Mesenchymal stem cell (in vitro differentiated cells and primary cell): ENCODE data around the gene MTUS2.

ENCODE experiments used
- DNase-seq: peaks from one replicate; pipeline ENCODE4 v3.0.0-alpha.2; 2013
- H2AFZ ChIP-seq: one replicate; pipeline ENCODE4 v1.6.1; 2013; ENCODE audit warnings: low read depth, mild to moderate bottlenecking, control low read depth, inconsistent platforms, low read length, moderate library complexity
- H2AK5ac ChIP-seq: 2 replicates; pipeline ENCODE4 v1.6.1; 2013; ENCODE audit warnings: low read length, moderate library complexity, mild to moderate bottlenecking, inconsistent platforms; ENCODE audit not compliant: severe bottlenecking
- H2BK120ac ChIP-seq: one replicate; pipeline ENCODE4 v1.6.1; 2013; ENCODE audit warnings: low read depth, mild to moderate bottlenecking, inconsistent platforms, low read length, moderate library complexity
- H2BK12ac ChIP-seq, 2 experiments: one replicate each; pipeline ENCODE4 v1.6.1; 2013; ENCODE audit warnings: inconsistent platforms in 2 of 2, low read length in 2 of 2, mild to moderate bottlenecking in 2 of 2, moderate library complexity in 2 of 2, control low read depth in 1 of 2
- H2BK15ac ChIP-seq: one replicate; pipeline ENCODE4 v1.6.1; 2013; ENCODE audit warnings: mild to moderate bottlenecking, low read depth, inconsistent platforms; ENCODE audit not compliant: poor library complexity, severe bottlenecking
- H2BK5ac ChIP-seq: 2 replicates; pipeline ENCODE4 v1.6.1; 2013; ENCODE audit warnings: low read depth, mild to moderate bottlenecking, low read length, control low read depth, inconsistent platforms; ENCODE audit not compliant: poor library complexity, severe bottlenecking
- H3K14ac ChIP-seq, 2 experiments: one replicate each; pipeline ENCODE4 v1.6.1; 2013; ENCODE audit warnings: inconsistent platforms in 2 of 2, low read length in 2 of 2, control low read depth in 1 of 2, mild to moderate bottlenecking in 1 of 2, moderate library complexity in 1 of 2
- H3K18ac ChIP-seq, 2 experiments: one replicate each; pipeline ENCODE4 v1.6.1; 2013; ENCODE audit warnings: inconsistent platforms in 2 of 2, low read length in 2 of 2, control low read depth in 1 of 2, low read depth in 1 of 2, mild to moderate bottlenecking in 1 of 2
- H3K23ac ChIP-seq, 2 experiments: one replicate each; pipeline ENCODE4 v1.6.1; 2013; ENCODE audit warnings: inconsistent platforms in 2 of 2, low read length in 2 of 2, mild to moderate bottlenecking in 2 of 2, moderate library complexity in 2 of 2, control low read depth in 1 of 2
- H3K27ac ChIP-seq: 2 replicates; pipeline ENCODE4 v1.5.1; 2013; ENCODE audit warnings: mild to moderate bottlenecking, moderate library complexity, low read length, control low read depth, inconsistent platforms; ENCODE audit not compliant: poor library complexity, severe bottlenecking
- H3K27me3 ChIP-seq, 2 experiments: 2 replicates each; pipeline versions ENCODE4 v1.6.1 to v1.7.0; 2013; ENCODE audit warnings: low read length in 2 of 2, mild to moderate bottlenecking in 2 of 2, moderate library complexity in 2 of 2, control low read depth in 1 of 2, inconsistent platforms in 1 of 2; ENCODE audit not compliant: control insufficient read depth in 1 of 2, insufficient read depth in 1 of 2
- H3K36me3 ChIP-seq, 2 experiments: 2 replicates each; pipeline versions ENCODE4 v1.6.1 to v1.7.0; 2013; ENCODE audit warnings: low read length in 2 of 2, control low read depth in 1 of 2, inconsistent platforms in 1 of 2, low read depth in 1 of 2, mild to moderate bottlenecking in 1 of 2; ENCODE audit not compliant: insufficient read depth in 2 of 2, control insufficient read depth in 1 of 2
- H3K4ac ChIP-seq, 2 experiments: one replicate each; pipeline ENCODE4 v1.6.1; 2013; ENCODE audit warnings: inconsistent platforms in 2 of 2, low read length in 2 of 2, mild to moderate bottlenecking in 2 of 2, moderate library complexity in 2 of 2, control low read depth in 1 of 2, low read depth in 1 of 2
- H3K4me1 ChIP-seq: 2 replicates; pipeline ENCODE4 v1.6.1; 2013; ENCODE audit warnings: low read depth, low read length, control low read depth; ENCODE audit not compliant: control insufficient read depth, insufficient read depth
- H3K4me2 ChIP-seq: 2 replicates; pipeline ENCODE4 v1.6.1; 2013; ENCODE audit warnings: low read length, mild to moderate bottlenecking, inconsistent platforms; ENCODE audit not compliant: poor library complexity, severe bottlenecking
- H3K4me3 ChIP-seq, 2 experiments: 2 replicates each; pipeline versions ENCODE4 v1.5.1 to v1.7.0; 2013; ENCODE audit warnings: low read length in 2 of 2, mild to moderate bottlenecking in 2 of 2, control low read depth in 1 of 2, low read depth in 1 of 2; ENCODE audit not compliant: insufficient read depth in 1 of 2
- H3K79me1 ChIP-seq: replicated peaks from 2 replicates; pipeline ENCODE4 v1.6.1; 2013; ENCODE audit warnings: mild to moderate bottlenecking, control low read depth, low read length, inconsistent platforms; ENCODE audit not compliant: poor library complexity, severe bottlenecking
- H3K9ac ChIP-seq: 2 replicates; pipeline ENCODE4 v1.7.0; 2013; ENCODE audit warnings: mild to moderate bottlenecking, low read length, moderate library complexity
- H3K9me3 ChIP-seq: 2 replicates; pipeline ENCODE4 v1.7.0; 2013; ENCODE audit warnings: mild to moderate bottlenecking, low read length; ENCODE audit not compliant: control insufficient read depth
- H4K8ac ChIP-seq: one replicate; pipeline ENCODE4 v1.6.1; 2013; ENCODE audit warnings: inconsistent platforms, mild to moderate bottlenecking, low read length, moderate library complexity
- H4K91ac ChIP-seq: one replicate; pipeline ENCODE4 v1.6.1; 2013; ENCODE audit warnings: mild to moderate bottlenecking, low read length, inconsistent platforms
- WGBS: methylation state at CpG from one replicate; pipeline ENCODE4 v1.1.7; 2013; ENCODE audit warnings: mixed read lengths; 5-methylcytosine and 5-hydroxymethylcytosine counted together

Gene MTUS2

DNA sequence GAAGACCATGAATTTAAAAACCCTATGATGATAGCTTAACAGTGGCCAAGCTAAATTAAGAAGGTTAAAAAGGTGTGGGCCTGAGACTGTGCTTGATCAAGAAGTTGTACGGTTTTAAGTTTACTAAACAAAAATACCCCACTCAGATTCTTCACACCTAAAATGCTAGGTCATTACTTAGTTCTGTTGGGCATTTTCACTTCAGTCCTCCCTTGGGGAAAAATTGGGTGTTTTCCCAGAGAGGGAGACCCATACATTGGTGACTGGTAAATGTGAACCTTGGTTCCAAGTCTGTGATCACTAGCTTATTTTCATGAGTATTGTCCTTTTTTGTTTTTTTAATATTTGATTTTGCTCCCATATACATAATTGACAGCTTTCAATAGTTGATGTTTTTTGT, 44.4 kb downstream of the MTUS2 start:
- no peak for DNase-seq
- H3K18ac ChIP-seq = no peak overlapping the region
- WGBS = no CpG with 5 or more reads among the region's 1 CpG

GRCh38 chr13:28865149-28865744, 45.1 kb downstream of the MTUS2 start:
- no peak for DNase-seq
- H3K23ac ChIP-seq = no peak overlapping the region
- H3K9me3 ChIP-seq = peaks cover 2% of the 10 kb centered on the region
- H3K14ac ChIP-seq = no peak overlapping the region
- H2AFZ ChIP-seq = no peak overlapping the region
- H4K91ac ChIP-seq = no peak overlapping the region
- no peak overlapping the region for H3K9ac ChIP-seq
- 65% methylated on average over 5 of the region's 5 CpGs for WGBS
- no peaks in the 10 kb centered on the region for H3K4me1 ChIP-seq
- H2BK12ac ChIP-seq = no peak overlapping the region
- H2AK5ac ChIP-seq = no peak overlapping the region
- H3K4me3 ChIP-seq = no peak overlapping the region
- no peak overlapping the region for H2BK120ac ChIP-seq
- no peaks in the 10 kb centered on the region for H3K79me1 ChIP-seq
- no peak overlapping the region for H3K4me2 ChIP-seq
- no peak overlapping the region for H2BK5ac ChIP-seq
- H3K18ac ChIP-seq = no peak overlapping the region
- H4K8ac ChIP-seq = no peak overlapping the region
- no peak overlapping the region for H3K27ac ChIP-seq
- no peaks in the 10 kb centered on the region for H3K36me3 ChIP-seq
- no peaks in the 10 kb centered on the region for H3K27me3 ChIP-seq
- H2BK15ac ChIP-seq = no peak overlapping the region
- no peak overlapping the region for H3K4ac ChIP-seq

More for the DNA sequence above, 44.4 kb downstream of the MTUS2 start:
- no peak overlapping the region for H2BK5ac ChIP-seq
- H3K27me3 ChIP-seq = no peaks in the 10 kb centered on the region
- H3K14ac ChIP-seq = no peak overlapping the region
- H3K4me2 ChIP-seq = no peak overlapping the region
- H3K79me1 ChIP-seq = no peaks in the 10 kb centered on the region
- H3K4ac ChIP-seq = no peak overlapping the region
- no peak overlapping the region for H3K23ac ChIP-seq
- no peak overlapping the region for H2BK15ac ChIP-seq
- no peaks in the 10 kb centered on the region for H3K4me1 ChIP-seq
- H3K36me3 ChIP-seq = no peaks in the 10 kb centered on the region
- H3K4me3 ChIP-seq = no peak overlapping the region
- H2AK5ac ChIP-seq = no peak overlapping the region
- no peak overlapping the region for H4K8ac ChIP-seq
- no peak overlapping the region for H2BK120ac ChIP-seq
- H3K9me3 ChIP-seq = no peaks in the 10 kb centered on the region
- H3K9ac ChIP-seq = no peak overlapping the region
- no peak overlapping the region for H3K27ac ChIP-seq
- H2AFZ ChIP-seq = no peak overlapping the region
- no peak overlapping the region for H2BK12ac ChIP-seq
- H4K91ac ChIP-seq = no peak overlapping the region

- no peak overlapping the region for H3K4me2 ChIP-seq
- H2AK5ac ChIP-seq = no peak overlapping the region
- H3K4ac ChIP-seq = no peak overlapping the region
- H4K8ac ChIP-seq = no peak overlapping the region
- H3K18ac ChIP-seq = no peak overlapping the region
- no peak overlapping the region for H2BK15ac ChIP-seq
- no peak overlapping the region for H3K9ac ChIP-seq
- no peak overlapping the region for H3K4me3 ChIP-seq
- no peak overlapping the region for H3K14ac ChIP-seq
- no peaks in the 10 kb centered on the region for H3K79me1 ChIP-seq
- no peaks in the 10 kb centered on the region for H3K27me3 ChIP-seq
- no peak overlapping the region for H3K23ac ChIP-seq
- no peaks in the 10 kb centered on the region for H3K36me3 ChIP-seq
- H2BK120ac ChIP-seq = no peak overlapping the region
- peaks cover 4% of the 10 kb centered on the region for H3K9me3 ChIP-seq
- no peak for DNase-seq
- no peak overlapping the region for H2AFZ ChIP-seq
- H2BK5ac ChIP-seq = no peak overlapping the region
- H4K91ac ChIP-seq = no peak overlapping the region
- H2BK12ac ChIP-seq = no peak overlapping the region
- 76% methylated on average over 7 of the region's 7 CpGs for WGBS
- H3K4me1 ChIP-seq = no peaks in the 10 kb centered on the region
- H3K27ac ChIP-seq = no peak overlapping the region
Measured at GRCh38 chr13:28865951-28866350, 45.8 kb downstream of the MTUS2 start.

DNA sequence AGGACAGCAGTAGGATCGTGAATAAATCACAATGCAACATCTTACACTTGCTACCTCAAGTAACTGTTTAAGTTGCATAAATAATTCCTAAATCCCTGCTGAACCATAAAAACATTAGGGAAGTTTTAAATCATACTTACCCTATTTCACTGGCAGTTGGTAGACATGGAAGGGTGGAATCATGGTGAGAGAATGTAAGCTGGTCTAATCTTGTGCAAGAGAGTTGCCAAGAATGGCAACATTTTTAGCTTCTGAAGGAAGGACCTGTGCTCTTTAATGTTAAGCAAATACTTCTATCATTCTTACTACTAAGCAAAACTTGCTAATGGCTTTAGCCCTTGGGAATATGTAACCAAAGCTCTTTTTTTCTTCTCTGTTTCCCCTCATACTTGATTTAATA, 46.8 kb downstream of the MTUS2 start:
- H3K4me2 ChIP-seq = no peak overlapping the region
- H3K27ac ChIP-seq = no peak overlapping the region
- H2AFZ ChIP-seq = no peak overlapping the region
- no peak overlapping the region for H2BK5ac ChIP-seq
- H3K79me1 ChIP-seq = no peaks in the 10 kb centered on the region
- no CpG with 5 or more reads among the region's 1 CpG for WGBS
- no peaks in the 10 kb centered on the region for H3K27me3 ChIP-seq
- no peak overlapping the region for H3K4me3 ChIP-seq
- no peak overlapping the region for H2BK12ac ChIP-seq
- no peak overlapping the region for H3K23ac ChIP-seq
- H4K91ac ChIP-seq = no peak overlapping the region
- H3K14ac ChIP-seq = no peak overlapping the region
- H4K8ac ChIP-seq = no peak overlapping the region
- no peaks in the 10 kb centered on the region for H3K36me3 ChIP-seq
- H2AK5ac ChIP-seq = no peak overlapping the region
- H3K9ac ChIP-seq = no peak overlapping the region
- no peak overlapping the region for H2BK120ac ChIP-seq
- H3K18ac ChIP-seq = no peak overlapping the region
- no peak for DNase-seq
- no peak overlapping the region for H3K4ac ChIP-seq
- no peaks in the 10 kb centered on the region for H3K4me1 ChIP-seq
- peaks cover 7% of the 10 kb centered on the region for H3K9me3 ChIP-seq
- no peak overlapping the region for H2BK15ac ChIP-seq
